Parathyroid adenoma (tissue), 2 donors: ENCODE results near the gene MTX2.

Experiments used
- H2AFZ ChIP-seq: fragments of 300-600 bp; sonication (generic); one replicate; pipeline ENCODE4 v1.7.0; 2017; ENCODE audit warnings: antibody characterized with exemption, mild to moderate bottlenecking
- H3K27ac ChIP-seq: fragments of 300-600 bp; sonication (generic); one replicate; pipeline ENCODE4 v1.7.0; 2017
- H3K27me3 ChIP-seq: fragments of 300-600 bp; sonication (generic); one replicate; pipeline ENCODE4 v1.7.0; 2017; ENCODE audit warnings: low read length; ENCODE audit not compliant: control insufficient read depth, insufficient read depth
- H3K36me3 ChIP-seq: fragments of 300-600 bp; sonication (generic); one replicate; pipeline ENCODE4 v1.7.0; 2017; ENCODE audit warnings: low read length; ENCODE audit not compliant: control insufficient read depth, insufficient read depth
- H3K4me1 ChIP-seq: fragments of 300-600 bp; sonication (generic); one replicate; pipeline ENCODE4 v1.7.0; 2017; ENCODE audit warnings: control low read depth
- H3K4me2 ChIP-seq: fragments of 300-600 bp; sonication (generic); one replicate; pipeline ENCODE4 v1.7.0; 2017; ENCODE audit warnings: low read length
- H3K4me3 ChIP-seq: fragments of 300-600 bp; sonication (generic); one replicate; pipeline ENCODE4 v1.7.0; 2017; ENCODE audit warnings: low read depth, low read length
- H3K79me2 ChIP-seq: fragments of 300-600 bp; sonication (generic); one replicate; pipeline ENCODE4 v1.7.0; 2017; ENCODE audit warnings: control low read depth
- H3K9ac ChIP-seq: fragments of 300-600 bp; sonication (generic); one replicate; pipeline ENCODE4 v1.7.0; 2017; ENCODE audit warnings: mild to moderate bottlenecking
- H3K9me3 ChIP-seq: fragments of 300-600 bp; sonication (generic); one replicate; pipeline ENCODE4 v1.7.0; 2017; ENCODE audit warnings: low read length; ENCODE audit not compliant: control insufficient read depth
- TF ChIP-seq, protein P1 (sequence below): fragments of 300-600 bp; sonication (generic); IDR thresholded peaks from one replicate; pipeline ENCODE4 v1.7.0; 2017; ENCODE audit warnings: antibody characterized with exemption, mild to moderate bottlenecking
- donor health status: primary hyperparathyroidism.

Gene MTX2

DNA sequence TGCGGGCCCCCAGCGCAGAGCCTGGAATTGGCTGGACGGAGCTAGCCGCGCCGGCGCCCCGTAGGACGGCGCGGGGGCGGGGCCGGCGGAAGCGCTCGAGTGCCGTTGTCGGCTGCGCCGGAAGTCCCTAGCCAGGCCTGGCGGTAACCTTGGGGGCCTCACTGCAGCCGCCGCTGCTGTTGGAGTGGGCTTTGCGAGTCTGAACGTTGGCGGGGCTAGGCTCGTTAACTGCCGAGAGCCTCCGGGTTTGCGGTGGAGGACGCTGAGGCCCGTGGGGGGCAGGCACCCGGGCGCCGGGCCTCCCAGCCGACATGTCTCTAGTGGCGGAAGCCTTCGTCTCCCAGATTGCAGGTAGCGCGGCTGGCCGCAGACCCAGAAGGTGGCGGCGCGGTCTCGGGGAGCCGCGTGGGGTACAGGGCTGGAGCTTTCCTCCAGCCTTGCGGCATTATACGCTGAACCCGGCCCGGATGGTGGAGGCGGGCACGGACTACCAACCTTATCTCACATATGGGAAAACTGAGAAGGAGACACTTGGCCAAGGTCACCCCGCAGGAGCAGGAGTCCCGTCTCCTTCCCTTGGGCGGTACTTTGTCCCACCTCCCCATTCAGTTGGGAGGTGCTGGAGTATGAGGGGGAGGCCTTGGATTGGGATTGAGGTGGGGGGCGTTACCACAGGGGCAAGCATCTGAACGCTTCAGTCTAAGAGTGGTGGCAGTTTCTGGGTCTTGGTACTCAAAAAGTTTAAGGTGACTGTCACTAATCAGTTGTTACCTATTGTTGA, at the start of gene MTX2:
Gene MTX2 (plus strand): TSS at position 124 of the 781 bp plus-strand sequence. CDS start 188 bp downstream, at position 312.
- Histone ChIP-seq H3K9ac (peak within 1 kb of the TSS; percentile 62), H3K27ac (peak within 1 kb of the TSS; percentile 72), H3K79me2 (peaks cover 10% of the 10 kb centered on the region), H2AFZ (peak within 1 kb of the TSS; percentile 85), H3K4me1 (no peaks in the 10 kb centered on the region), H3K9me3 (no peaks in the 10 kb centered on the region), H3K27me3 (no peaks in the 10 kb centered on the region), H3K36me3 (no peaks in the 10 kb centered on the region), H3K4me2 (peak within 1 kb of the TSS; percentile 68), H3K4me3 (peak within 1 kb of the TSS; percentile 94)
- TF ChIP-seq, protein P1, sequence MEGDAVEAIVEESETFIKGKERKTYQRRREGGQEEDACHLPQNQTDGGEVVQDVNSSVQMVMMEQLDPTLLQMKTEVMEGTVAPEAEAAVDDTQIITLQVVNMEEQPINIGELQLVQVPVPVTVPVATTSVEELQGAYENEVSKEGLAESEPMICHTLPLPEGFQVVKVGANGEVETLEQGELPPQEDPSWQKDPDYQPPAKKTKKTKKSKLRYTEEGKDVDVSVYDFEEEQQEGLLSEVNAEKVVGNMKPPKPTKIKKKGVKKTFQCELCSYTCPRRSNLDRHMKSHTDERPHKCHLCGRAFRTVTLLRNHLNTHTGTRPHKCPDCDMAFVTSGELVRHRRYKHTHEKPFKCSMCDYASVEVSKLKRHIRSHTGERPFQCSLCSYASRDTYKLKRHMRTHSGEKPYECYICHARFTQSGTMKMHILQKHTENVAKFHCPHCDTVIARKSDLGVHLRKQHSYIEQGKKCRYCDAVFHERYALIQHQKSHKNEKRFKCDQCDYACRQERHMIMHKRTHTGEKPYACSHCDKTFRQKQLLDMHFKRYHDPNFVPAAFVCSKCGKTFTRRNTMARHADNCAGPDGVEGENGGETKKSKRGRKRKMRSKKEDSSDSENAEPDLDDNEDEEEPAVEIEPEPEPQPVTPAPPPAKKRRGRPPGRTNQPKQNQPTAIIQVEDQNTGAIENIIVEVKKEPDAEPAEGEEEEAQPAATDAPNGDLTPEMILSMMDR, result peak; percentile 25

DNA sequence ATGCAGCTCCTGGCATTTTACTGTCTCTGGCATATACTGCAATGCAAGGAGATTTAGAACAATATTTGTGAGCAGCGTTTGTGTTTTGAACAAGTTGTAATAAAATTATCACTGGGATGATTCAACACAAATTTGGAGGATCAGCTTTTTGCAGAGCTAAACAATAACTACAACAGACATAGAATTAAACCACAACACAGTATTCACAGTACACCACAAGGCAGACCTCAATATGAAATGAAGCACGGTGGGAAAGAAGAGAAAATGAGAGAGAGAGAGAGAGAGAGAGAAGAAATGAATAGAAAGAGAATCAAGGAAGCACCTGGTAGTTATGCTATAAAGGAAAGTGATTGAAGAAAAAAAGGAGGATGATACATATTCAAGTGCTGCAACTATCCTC, 41.4 kb upstream of the MTX2 start:
- Histone ChIP-seq H3K4me1 (no peaks in the 10 kb centered on the region), H3K36me3 (no peaks in the 10 kb centered on the region), H3K4me3 (no peak overlapping the region), H3K4me2 (no peak overlapping the region), H3K79me2 (no peaks in the 10 kb centered on the region), H3K9me3 (no peaks in the 10 kb centered on the region), H2AFZ (no peak overlapping the region), H3K27me3 (no peaks in the 10 kb centered on the region), H3K27ac (no peak overlapping the region), H3K9ac (no peak overlapping the region)
- TF ChIP-seq, protein P1, result no peak

DNA sequence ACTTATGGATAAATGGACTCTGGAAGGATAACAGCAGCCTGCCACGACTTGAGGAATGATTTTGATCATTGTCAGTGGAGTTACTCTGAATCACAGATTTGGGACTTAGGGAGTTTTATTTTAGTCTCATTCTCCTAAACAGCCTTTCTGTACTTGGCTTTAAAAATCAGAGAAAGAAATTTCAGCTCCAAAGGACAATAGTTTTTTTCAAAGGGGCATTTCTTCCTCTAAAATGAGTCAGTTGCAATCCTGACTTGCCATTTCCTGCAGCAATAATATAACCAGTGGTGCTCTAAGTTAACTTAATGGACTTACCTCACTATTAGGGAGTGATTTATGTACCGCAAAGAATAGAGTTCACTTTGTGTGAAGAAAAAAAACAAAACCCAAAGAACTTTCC, 35.1 kb upstream of the MTX2 start:
- TF ChIP-seq, protein P1, result no peak
- no peaks in the 10 kb centered on the region for H3K36me3 ChIP-seq
- no peaks in the 10 kb centered on the region for H3K9me3 ChIP-seq
- H3K4me1 ChIP-seq, result no peaks in the 10 kb centered on the region
- no peak overlapping the region for H3K4me2 ChIP-seq
- no peaks in the 10 kb centered on the region for H3K79me2 ChIP-seq
- no peak overlapping the region for H3K9ac ChIP-seq
- H2AFZ ChIP-seq, result no peak overlapping the region
- H3K27me3 ChIP-seq, result no peaks in the 10 kb centered on the region
- no peak overlapping the region for H3K27ac ChIP-seq
- no peak overlapping the region for H3K4me3 ChIP-seq

DNA sequence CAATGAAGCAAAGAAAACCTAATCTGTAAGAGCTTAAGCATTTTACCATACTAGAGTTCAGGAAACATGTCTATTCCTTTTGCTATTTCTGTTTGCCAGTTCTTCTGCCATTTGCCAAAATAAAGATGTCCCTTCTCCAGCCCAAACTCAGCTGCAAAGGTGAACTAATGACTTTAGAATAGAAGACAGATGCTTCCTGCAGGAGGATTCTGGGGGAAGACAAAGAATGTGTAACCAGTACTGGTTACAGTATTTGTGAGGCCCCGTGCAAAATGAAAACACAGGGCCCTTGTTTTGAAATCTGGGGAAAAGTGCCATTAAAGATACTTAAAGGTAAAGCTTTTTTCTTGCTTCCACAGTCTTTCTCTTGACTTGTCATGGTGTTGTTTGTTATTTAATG, 34.3 kb upstream of the MTX2 start:
- Histone ChIP-seq H3K79me2 (no peaks in the 10 kb centered on the region), H3K9me3 (no peaks in the 10 kb centered on the region), H2AFZ (no peak overlapping the region), H3K4me2 (no peak overlapping the region), H3K36me3 (no peaks in the 10 kb centered on the region), H3K4me1 (no peaks in the 10 kb centered on the region), H3K9ac (no peak overlapping the region), H3K4me3 (no peak overlapping the region), H3K27ac (no peak overlapping the region), H3K27me3 (no peaks in the 10 kb centered on the region)
- TF ChIP-seq, protein P1, result no peak

DNA sequence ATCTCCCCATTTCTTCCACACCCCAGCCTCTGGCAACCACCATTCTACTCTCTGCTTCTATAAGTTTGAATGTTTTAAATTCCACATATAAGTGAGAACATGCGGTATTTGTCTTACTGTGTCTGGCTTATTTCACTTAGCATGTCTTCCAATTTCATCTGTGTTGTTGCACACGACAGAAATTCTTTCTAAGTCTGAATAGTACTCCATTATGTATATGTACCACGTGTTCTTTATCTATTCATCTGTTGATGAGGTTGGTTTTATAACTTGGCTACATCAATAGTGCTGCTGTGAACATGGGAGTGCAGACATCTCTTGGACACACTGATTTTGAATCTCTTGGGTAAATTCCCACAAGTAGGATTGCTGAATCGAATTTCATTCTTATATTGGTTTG, 31.8 kb upstream of the MTX2 start:
- Histone ChIP-seq H3K9ac (no peak overlapping the region), H3K27me3 (no peaks in the 10 kb centered on the region), H3K79me2 (no peaks in the 10 kb centered on the region), H3K4me3 (no peak overlapping the region), H3K4me2 (no peak overlapping the region), H3K4me1 (no peaks in the 10 kb centered on the region), H3K9me3 (no peaks in the 10 kb centered on the region), H3K27ac (no peak overlapping the region), H3K36me3 (no peaks in the 10 kb centered on the region), H2AFZ (no peak overlapping the region)
- TF ChIP-seq, protein P1, result no peak
